ENCODE data around the gene DLG1.

Gene DLG1

DNA sequence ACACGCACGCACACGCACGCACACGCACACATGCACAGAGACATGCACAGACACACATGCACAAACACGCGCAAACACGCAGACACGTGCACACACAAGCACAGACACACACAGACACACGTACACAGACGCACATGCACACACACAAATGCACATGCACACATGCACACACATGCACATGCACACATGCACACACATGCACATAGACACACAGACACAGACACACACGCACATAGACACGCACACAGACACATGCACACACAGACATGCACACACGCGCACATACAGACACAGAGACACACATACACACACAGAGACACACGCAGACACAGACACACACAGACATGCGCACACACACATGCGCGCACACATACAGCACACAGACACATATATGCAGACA, 303.4 kb downstream of the DLG1 start:
- no peaks in the 10 kb centered on the region for H3K9me3 Mint-ChIP-seq

DNA sequence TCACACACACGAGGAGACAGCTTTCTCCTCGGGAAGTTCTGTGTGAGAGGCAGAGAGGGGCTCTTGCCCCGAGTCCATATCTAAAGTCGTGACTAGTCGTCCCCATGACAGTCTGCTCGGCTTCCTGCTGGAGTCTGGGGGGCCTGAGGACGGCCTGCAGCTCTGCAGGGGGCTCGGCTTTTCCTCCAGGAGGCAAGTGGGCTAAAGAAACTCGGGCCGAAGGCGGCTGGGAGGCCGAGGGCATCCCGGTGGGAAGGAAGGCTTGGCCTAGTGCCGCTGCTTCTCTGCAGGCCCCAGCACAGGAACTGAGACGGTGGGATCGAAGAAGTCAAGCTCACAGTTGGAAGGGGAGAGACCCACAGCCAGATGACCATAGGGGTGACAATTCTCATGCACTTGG, 304.4 kb downstream of the DLG1 start:
- Mint-ChIP-seq H3K27ac (no peak overlapping the region), H3K9me3 (no peaks in the 10 kb centered on the region), H3K4me3 (no peak overlapping the region), H3K36me3 (no peaks in the 10 kb centered on the region), H3K4me1 (no peaks in the 10 kb centered on the region)
- DNase-seq (ENCODE audit: low spot score in 2 of 2) (no peak), ATAC-seq (no peak)

More for the DNA sequence above, 303.4 kb downstream of the DLG1 start:
- H3K4me1 Mint-ChIP-seq: no peaks in the 10 kb centered on the region
- ATAC-seq (no peak), DNase-seq (ENCODE audit: low spot score in 2 of 2) (no peak)
- H3K36me3 Mint-ChIP-seq: no peaks in the 10 kb centered on the region
- no peak overlapping the region for H3K4me3 Mint-ChIP-seq
- no peak overlapping the region for H3K27ac Mint-ChIP-seq
